ENCODE results near the gene AAK1.

Gene AAK1

GRCh38 chr2:69629921-69630608 is 13.5 kb downstream of the AAK1 start:
- no peak for TF ChIP-seq USF1 (IDR thresholded peaks at IDR 0.05)

GRCh38 chr2:69628325-69629021 is 15.1 kb downstream of the AAK1 start:
- TF ChIP-seq CEBPB (IDR thresholded peaks at IDR 0.05) (no peak), CREB1 (IDR thresholded peaks at IDR 0.05; ENCODE audit: low read depth) (no peak)

GRCh38 chr2:69625078-69625795 is 18.3 kb downstream of the AAK1 start:
- TF ChIP-seq TEAD4 (IDR thresholded peaks at IDR 0.05) (no peak), ZBTB7A (IDR thresholded peaks at IDR 0.05; ENCODE audit: low read depth) (no peak), USF1 (IDR thresholded peaks at IDR 0.05) (no peak), CREB1 (IDR thresholded peaks at IDR 0.05; ENCODE audit: low read depth) (no peak), FOXM1 (IDR thresholded peaks at IDR 0.05; ENCODE audit: borderline replicate concordance, low read depth) (no peak), RAD21 (IDR thresholded peaks at IDR 0.05; ENCODE audit: low read depth) (no peak), YY1 (IDR thresholded peaks at IDR 0.05; ENCODE audit: low read depth) (no peak), TAF1 (IDR thresholded peaks at IDR 0.05; ENCODE audit: low read depth) (no peak), EP300 (IDR thresholded peaks at IDR 0.05; ENCODE audit: borderline replicate concordance) (no peak), EGR1 (IDR thresholded peaks at IDR 0.05) (no peak)

- TF ChIP-seq TAF1 (IDR thresholded peaks at IDR 0.05; ENCODE audit: low read depth) (no peak), CREB1 (IDR thresholded peaks at IDR 0.05; ENCODE audit: low read depth) (no peak), TEAD4 (IDR thresholded peaks at IDR 0.05) (no peak), MAX (IDR thresholded peaks at IDR 0.05) (no peak)
Measured at GRCh38 chr2:69624611-69625010, 18.9 kb downstream of the AAK1 start.

- TF ChIP-seq REST (IDR thresholded peaks at IDR 0.05; ENCODE audit: low read depth) (no peak), CREB1 (IDR thresholded peaks at IDR 0.05; ENCODE audit: low read depth) (no peak), MAX (IDR thresholded peaks at IDR 0.05) (no peak), YY1 (IDR thresholded peaks at IDR 0.05; ENCODE audit: low read depth) (no peak), EGR1 (IDR thresholded peaks at IDR 0.05) (no peak)
Measured at GRCh38 chr2:69624131-69624530, 19.4 kb downstream of the AAK1 start.

- TF ChIP-seq TCF12 (IDR thresholded peaks at IDR 0.05; ENCODE audit: low read depth) (no peak), ZBTB7A (IDR thresholded peaks at IDR 0.05; ENCODE audit: low read depth) (no peak), REST (IDR thresholded peaks at IDR 0.05; ENCODE audit: low read depth) (no peak), FOXM1 (IDR thresholded peaks at IDR 0.05; ENCODE audit: borderline replicate concordance, low read depth) (no peak), RAD21 (IDR thresholded peaks at IDR 0.05; ENCODE audit: low read depth) (no peak), TEAD4 (IDR thresholded peaks at IDR 0.05) (no peak), CREB1 (IDR thresholded peaks at IDR 0.05; ENCODE audit: low read depth) (no peak), USF1 (IDR thresholded peaks at IDR 0.05) (no peak), EP300 (IDR thresholded peaks at IDR 0.05; ENCODE audit: borderline replicate concordance) (no peak), EGR1 (IDR thresholded peaks at IDR 0.05) (no peak), MAX (IDR thresholded peaks at IDR 0.05) (no peak), NFIC (IDR thresholded peaks at IDR 0.05) (no peak)
Measured at GRCh38 chr2:69623236-69623635, 20.3 kb downstream of the AAK1 start.

Measured in Ishikawa (cell line).